Thyroid gland (tissue), 4 donors: ENCODE data around the gene PROX2. TPM values are rescaled to one million over a fixed set of nuclear protein-coding genes. Genes with fewer than 3 reads are reported as not detected.
A peak's percentile ranks its signal among the peaks of the same experiment; 100 is the strongest.

Experiments used
- DNase-seq, 2 donors: peaks; one replicate each; pipeline ENCODE4 v3.0.0-alpha.2; 2019
- H3K27ac ChIP-seq, 3 donors: fragments of 200-600 bp; sonication (generic); 1 replicate in 2 of 3; 2 replicates in 1 of 3; pipeline ENCODE4 v1.5.1; 2016 to 2019; ENCODE audit warnings: mild to moderate bottlenecking in 1 of 3, moderate library complexity in 1 of 3
- H3K27me3 ChIP-seq: fragments of 200-600 bp; sonication (generic); one replicate; pipeline ENCODE4 v1.5.1; 2019
- H3K36me3 ChIP-seq, 2 donors: fragments of 200-600 bp; sonication (generic); one replicate each; pipeline ENCODE4 v1.5.1; 2016 to 2019
- H3K4me1 ChIP-seq, 2 donors: fragments of 200-600 bp; sonication (generic); one replicate each; pipeline ENCODE4 v1.5.1; 2017 to 2019
- H3K4me3 ChIP-seq, 3 donors: fragments of 200-600 bp; sonication (generic); replicated peaks in 1 of 3; 1 replicate in 2 of 3; 2 replicates in 1 of 3; pipeline ENCODE4 v1.5.1; 2016; ENCODE audit warnings: mild to moderate bottlenecking in 1 of 3
- H3K9me3 ChIP-seq: fragments of 200-600 bp; sonication (generic); one replicate; pipeline ENCODE4 v1.5.1; 2017
- POLR2A ChIP-seq, 2 donors: fragments of 450-650 bp; IDR thresholded peaks; one replicate each; pipeline ENCODE4 v1.6.1; 2017; ENCODE audit warnings: antibody characterized with exemption in 2 of 2, mild to moderate bottlenecking in 2 of 2, moderate library complexity in 1 of 2
- WGBS, 2 donors: methylation state at CpG; one replicate each; pipeline ENCODE4 v1.1.5; 2017; 5-methylcytosine and 5-hydroxymethylcytosine counted together
- intact Hi-C: fragments of 100-400 bp; cut with DNase I; formaldehyde crosslinking; loops from one replicate; pipeline ENCODE4 v1.15.1; 2023
- total RNA-seq, 4 donors: library from RNA; depleted of rRNA; stranded (reverse); fragments of >200 nt; gene quantifications; one replicate each; pipeline ENCODE4 v1.2.3, GENCODE V29; 2016
- TF ChIP-seq, protein P1 (sequence below), 6 experiments: fragments of 200-600 bp in 3 of 6; fragments of 450-650 bp in 3 of 6; sonication (generic) in 3 of 6; IDR thresholded peaks; one replicate each; pipeline ENCODE4 v1.5.1; 2016 to 2019; ENCODE audit warnings: antibody characterized with exemption in 6 of 6, mild to moderate bottlenecking in 2 of 6, inconsistent platforms in 1 of 6, moderate library complexity in 1 of 6

The PROX2 gene
- total RNA-seq, 4 donors from 2014 or later, result not detected

DNA sequence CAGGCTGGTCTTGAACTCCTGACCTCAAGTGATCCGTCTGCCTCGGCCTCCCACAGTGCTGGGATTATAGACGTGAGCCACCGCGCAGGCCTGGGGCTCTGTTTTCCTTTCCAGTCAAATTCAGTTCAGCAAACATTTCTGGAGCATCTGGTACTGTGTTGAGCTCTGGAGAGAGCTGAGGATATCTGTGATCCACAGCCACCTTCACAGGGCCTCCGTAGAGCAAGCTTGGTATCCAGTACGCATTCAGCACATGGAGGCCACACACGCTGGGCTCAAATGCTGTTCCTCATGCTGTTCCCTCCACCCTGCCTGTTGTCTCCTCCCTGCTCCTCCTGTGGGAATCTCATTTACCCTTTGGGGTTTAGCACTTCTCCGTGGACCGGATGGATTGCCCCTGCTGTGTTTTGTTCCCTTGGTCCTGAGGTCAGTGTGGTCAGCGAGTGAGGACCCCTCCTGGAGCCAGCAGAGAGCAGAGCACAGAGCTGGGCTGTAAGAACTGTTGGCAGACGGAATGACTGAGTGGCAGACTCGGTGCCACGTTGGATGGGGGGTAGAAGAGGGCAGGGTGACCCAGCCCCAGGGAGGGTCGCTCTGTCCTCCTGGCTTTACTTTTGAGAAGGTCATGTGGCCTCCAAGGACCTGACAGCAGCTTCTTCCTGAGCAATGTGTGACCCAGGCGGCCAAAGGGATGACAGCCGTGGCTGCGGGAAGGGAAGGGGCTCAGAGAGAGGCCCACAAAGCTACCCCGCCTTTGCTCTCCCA, 46.2 kb upstream of the PROX2 start:
- Histone ChIP-seq H3K4me3 (peak overlapping the region in 1 of 3 donors; percentile 50), H3K27ac (peak overlapping the region in 1 of 3 donors; percentile 57), H3K9me3 (no peaks in the 10 kb centered on the region), H3K4me1 (peaks cover 11 to 29% of the 10 kb centered on the region in 2 donors), H3K36me3 (no peaks in the 10 kb centered on the region), H3K27me3 (no peaks in the 10 kb centered on the region)
- TF ChIP-seq, protein P1, sequence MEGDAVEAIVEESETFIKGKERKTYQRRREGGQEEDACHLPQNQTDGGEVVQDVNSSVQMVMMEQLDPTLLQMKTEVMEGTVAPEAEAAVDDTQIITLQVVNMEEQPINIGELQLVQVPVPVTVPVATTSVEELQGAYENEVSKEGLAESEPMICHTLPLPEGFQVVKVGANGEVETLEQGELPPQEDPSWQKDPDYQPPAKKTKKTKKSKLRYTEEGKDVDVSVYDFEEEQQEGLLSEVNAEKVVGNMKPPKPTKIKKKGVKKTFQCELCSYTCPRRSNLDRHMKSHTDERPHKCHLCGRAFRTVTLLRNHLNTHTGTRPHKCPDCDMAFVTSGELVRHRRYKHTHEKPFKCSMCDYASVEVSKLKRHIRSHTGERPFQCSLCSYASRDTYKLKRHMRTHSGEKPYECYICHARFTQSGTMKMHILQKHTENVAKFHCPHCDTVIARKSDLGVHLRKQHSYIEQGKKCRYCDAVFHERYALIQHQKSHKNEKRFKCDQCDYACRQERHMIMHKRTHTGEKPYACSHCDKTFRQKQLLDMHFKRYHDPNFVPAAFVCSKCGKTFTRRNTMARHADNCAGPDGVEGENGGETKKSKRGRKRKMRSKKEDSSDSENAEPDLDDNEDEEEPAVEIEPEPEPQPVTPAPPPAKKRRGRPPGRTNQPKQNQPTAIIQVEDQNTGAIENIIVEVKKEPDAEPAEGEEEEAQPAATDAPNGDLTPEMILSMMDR (IDR thresholded peaks at IDR 0.05), result no peak
- no peak for TF ChIP-seq POLR2A (IDR thresholded peaks at IDR 0.05)
- WGBS, 2 donors, result 87 to 89% methylated on average over 19 of the region's 19 CpGs
- no peak for DNase-seq
- intact Hi-C loops, result no loop called here

DNA sequence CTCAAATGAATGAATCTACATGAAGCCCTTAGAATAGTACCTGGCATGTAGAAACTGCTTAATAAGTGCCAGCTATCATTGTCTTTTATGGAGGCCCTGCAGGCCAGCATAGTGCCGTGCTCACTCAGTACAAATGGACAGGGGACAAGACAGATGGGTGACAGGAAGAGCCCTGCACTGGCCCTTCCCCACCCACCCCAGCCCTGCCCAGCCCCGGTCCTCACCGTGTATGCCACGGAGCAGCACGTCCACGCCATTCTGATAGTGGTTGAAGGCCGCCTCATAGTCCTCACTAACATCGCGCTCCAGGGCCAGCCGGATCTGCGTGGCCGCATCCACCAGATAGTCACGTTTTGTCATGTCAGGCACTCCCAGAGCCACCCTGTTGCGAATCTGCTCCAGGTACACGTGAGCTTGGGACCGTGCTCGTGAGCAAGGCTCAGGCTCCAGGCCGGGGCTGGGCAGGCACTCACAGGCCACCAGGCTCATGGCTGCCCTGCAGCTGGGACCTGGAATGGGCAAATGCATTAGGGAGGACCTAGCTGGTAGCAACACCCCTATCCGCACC, 45.2 kb upstream of the PROX2 start:
- Histone ChIP-seq H3K27ac (no peak overlapping the region), H3K4me3 (no peak overlapping the region), H3K4me1 (peaks cover 17 to 35% of the 10 kb centered on the region in 2 donors), H3K36me3 (no peaks in the 10 kb centered on the region), H3K27me3 (no peaks in the 10 kb centered on the region), H3K9me3 (no peaks in the 10 kb centered on the region)
- WGBS, 2 donors, result 95 to 98% methylated on average over 18 to 19 of the region's 19 CpGs
- no peak for DNase-seq
- intact Hi-C loops, result no loop called here
- TF ChIP-seq, protein P1 (IDR thresholded peaks at IDR 0.05), result no peak
- TF ChIP-seq POLR2A (IDR thresholded peaks at IDR 0.05), result no peak

DNA sequence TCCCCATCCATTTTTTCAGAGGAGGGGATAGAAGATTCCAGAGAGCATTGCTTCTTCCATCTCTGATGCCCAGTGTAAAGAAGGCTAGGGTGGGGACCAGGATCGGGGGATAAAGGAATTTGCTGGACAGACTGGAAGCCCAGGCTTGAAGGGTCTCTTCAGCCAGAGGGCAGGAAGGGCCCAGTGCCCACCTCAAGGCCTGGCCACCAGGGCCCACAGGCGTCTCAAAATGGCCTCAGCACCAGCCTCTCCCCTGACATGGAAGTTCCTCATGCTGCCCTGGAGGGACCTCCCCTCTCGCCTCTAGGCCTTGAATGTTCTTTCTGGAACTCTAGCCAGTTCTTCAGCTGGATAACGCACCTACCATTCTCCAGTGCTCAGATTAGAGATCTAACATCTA, 44.3 kb upstream of the PROX2 start:
- no peaks in the 10 kb centered on the region for H3K27me3 ChIP-seq

DNA sequence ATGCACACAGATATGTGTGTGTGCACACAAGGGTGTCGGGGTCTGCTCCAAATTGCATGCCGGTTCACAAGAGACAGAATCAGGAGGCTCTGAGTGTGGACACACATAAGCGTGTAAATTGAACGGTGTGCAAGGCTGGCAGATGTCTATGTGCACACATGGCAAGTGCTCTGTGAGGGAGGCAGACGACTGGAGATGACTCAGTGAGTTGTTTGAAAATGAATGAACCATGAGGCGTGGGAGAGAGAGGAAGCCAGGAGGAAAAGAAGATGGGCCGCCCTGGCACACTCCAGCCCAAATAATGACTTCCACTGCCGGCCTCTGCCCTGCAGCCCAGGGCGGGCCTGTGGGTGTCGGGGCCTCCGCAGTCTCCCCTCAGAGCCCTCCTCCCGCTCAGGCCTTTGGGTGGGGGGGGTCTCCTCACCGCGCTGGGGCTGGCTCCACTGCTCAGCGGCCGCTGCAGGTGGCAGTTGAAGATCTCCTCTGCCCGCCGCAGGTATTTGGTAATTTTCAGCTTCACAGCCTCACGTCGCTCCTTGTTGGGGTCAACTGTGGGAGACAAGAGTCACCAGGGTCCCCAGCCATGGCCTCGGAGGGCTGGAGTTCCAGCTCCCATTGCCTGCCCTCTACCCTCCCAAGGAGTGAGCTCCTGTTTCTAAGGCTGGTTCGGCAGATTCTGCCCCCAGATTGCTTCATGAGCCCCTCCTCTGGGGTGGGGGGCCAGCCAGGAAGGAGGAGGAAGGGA, 43.6 kb upstream of the PROX2 start:
- peaks cover 17 to 35% of the 10 kb centered on the region in 2 donors for H3K4me1 ChIP-seq
- TF ChIP-seq POLR2A (IDR thresholded peaks at IDR 0.05), result no peak
- TF ChIP-seq, protein P1 (IDR thresholded peaks at IDR 0.05), result no peak
- H3K9me3 ChIP-seq, result no peaks in the 10 kb centered on the region
- WGBS, 2 donors, result 90 to 92% methylated on average over 16 to 20 of the region's 22 CpGs
- no peaks in the 10 kb centered on the region for H3K27me3 ChIP-seq
- DNase-seq, result no peak
- no peaks in the 10 kb centered on the region for H3K36me3 ChIP-seq
- intact Hi-C loops, result loop anchor here (10.0 kb wide), 1 partner anchor 165 kb away; no protein-coding TSS in a partner anchor
- no peak overlapping the region for H3K27ac ChIP-seq
- H3K4me3 ChIP-seq, result no peak overlapping the region

More for the DNA sequence above, 44.3 kb upstream of the PROX2 start:
- H3K4me1 ChIP-seq, result peaks cover 17 to 35% of the 10 kb centered on the region in 2 donors
- H3K36me3 ChIP-seq, result no peaks in the 10 kb centered on the region
- DNase-seq, result no peak
- 93 to 95% methylated on average over 4 of the region's 4 CpGs for WGBS, 2 donors
- no peak overlapping the region for H3K27ac ChIP-seq
- TF ChIP-seq, protein P1 (IDR thresholded peaks at IDR 0.05), result no peak
- no peak for TF ChIP-seq POLR2A (IDR thresholded peaks at IDR 0.05)
- H3K9me3 ChIP-seq, result no peaks in the 10 kb centered on the region
- no peak overlapping the region for H3K4me3 ChIP-seq
- intact Hi-C loops, result no loop called here
